Testis (tissue), 3 donors: ENCODE data around the gene MARK4. TPM values are rescaled to one million over a fixed set of nuclear protein-coding genes. Genes with fewer than 3 reads are reported as not detected.

Experiments used
- DNase-seq: peaks from one replicate; pipeline ENCODE4 v3.0.0-alpha.2; 2019
- H3K27ac ChIP-seq, 2 donors: fragments of 200-600 bp; sonication (generic); one replicate each; pipeline ENCODE4 v1.5.1; 2019
- H3K27me3 ChIP-seq: fragments of 200-600 bp; sonication (generic); one replicate; pipeline ENCODE4 v1.5.1; 2019
- H3K36me3 ChIP-seq: fragments of 200-600 bp; sonication (generic); one replicate; pipeline ENCODE4 v1.5.1; 2017; ENCODE audit warnings: low read depth; ENCODE audit errors: missing control alignments
- H3K4me1 ChIP-seq: fragments of 200-600 bp; sonication (generic); one replicate; pipeline ENCODE4 v1.5.1; 2019
- H3K4me3 ChIP-seq, 2 donors: fragments of 200-600 bp; sonication (generic); one replicate each; pipeline ENCODE4 v1.5.1; 2017 to 2019
- H3K9me3 ChIP-seq: fragments of 200-600 bp; sonication (generic); one replicate; pipeline ENCODE4 v1.5.1; 2017
- POLR2A ChIP-seq: fragments of 450-650 bp; IDR thresholded peaks from one replicate; pipeline ENCODE4 v1.6.1; 2017; ENCODE audit warnings: antibody characterized with exemption, mild to moderate bottlenecking, moderate library complexity
- WGBS, 2 donors: methylation state at CpG; one replicate each; pipeline ENCODE4 v1.1.5; 2018; 5-methylcytosine and 5-hydroxymethylcytosine counted together
- intact Hi-C: fragments of 100-400 bp; cut with DNase I; formaldehyde crosslinking; loops from one replicate; pipeline ENCODE4 v1.15.1; 2023; ENCODE audit warnings: low total_unique reads
- polyA plus RNA-seq: library from polyadenylated mRNA; stranded (reverse); fragments of 350-450 nt; fragmentation: Illumina TruSeq; extraction: RNeasy Lipid Tissue Mini Kit (QIAGEN cat#74804); gene quantifications from one replicate; pipeline ENCODE4 v1.2.3, GENCODE V29; 2014; ENCODE audit warnings: low read depth, low replicate concordance; ENCODE audit not compliant: insufficient read depth
- total RNA-seq, 2 donors: library from RNA; depleted of rRNA; stranded (reverse); fragments of >200 nt; gene quantifications; one replicate each; pipeline ENCODE4 v1.2.3, GENCODE V29; 2016
- TF ChIP-seq, protein P1 (sequence below), 3 experiments: fragments of 450-650 bp in 2 of 3; fragments of 200-600 bp in 1 of 3; sonication (generic) in 1 of 3; IDR thresholded peaks; one replicate each; pipeline ENCODE4 v1.5.1; 2016 to 2019; ENCODE audit warnings: antibody characterized with exemption in 3 of 3, mild to moderate bottlenecking in 2 of 3, moderate library complexity in 1 of 3

The MARK4 gene
- total and polyA plus RNA-seq, 3 donors from 2014 or later: 114 to 200 (median 197) TPM

DNA sequence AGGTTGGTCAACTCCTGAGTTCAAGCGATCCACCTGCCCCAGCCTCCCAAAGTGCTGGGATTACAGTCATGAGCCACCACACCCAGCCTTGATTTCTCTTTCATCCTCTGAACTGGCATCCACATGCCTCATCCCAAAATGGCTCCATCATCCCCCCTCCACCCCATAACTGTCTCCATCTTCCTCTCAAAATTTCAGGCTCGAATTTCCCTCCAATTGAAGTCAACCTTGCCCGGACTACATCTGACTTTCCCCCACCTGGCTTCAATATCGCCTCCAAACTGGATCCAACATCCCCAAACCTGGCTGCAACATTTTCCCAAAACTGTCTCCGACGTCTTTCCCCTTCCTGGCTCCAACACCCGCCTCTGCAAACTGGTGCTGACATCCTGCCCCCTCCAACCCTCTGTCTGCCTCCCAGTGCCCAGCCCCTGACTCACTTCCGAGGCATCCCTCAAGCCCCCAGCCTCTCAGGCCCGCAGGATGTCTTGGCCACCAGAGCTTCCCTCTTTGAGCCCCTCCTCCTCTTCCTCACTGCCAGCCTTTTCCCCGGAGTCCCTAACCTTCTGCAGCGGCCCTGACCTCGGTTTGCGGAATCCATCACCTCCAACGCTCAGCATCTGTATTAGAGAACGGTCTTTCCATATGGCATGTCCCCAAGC lies 6.8 kb upstream of the MARK4 start:
- Histone ChIP-seq H3K36me3 (no peaks in the 10 kb centered on the region), H3K4me3 (no peak overlapping the region)

DNA sequence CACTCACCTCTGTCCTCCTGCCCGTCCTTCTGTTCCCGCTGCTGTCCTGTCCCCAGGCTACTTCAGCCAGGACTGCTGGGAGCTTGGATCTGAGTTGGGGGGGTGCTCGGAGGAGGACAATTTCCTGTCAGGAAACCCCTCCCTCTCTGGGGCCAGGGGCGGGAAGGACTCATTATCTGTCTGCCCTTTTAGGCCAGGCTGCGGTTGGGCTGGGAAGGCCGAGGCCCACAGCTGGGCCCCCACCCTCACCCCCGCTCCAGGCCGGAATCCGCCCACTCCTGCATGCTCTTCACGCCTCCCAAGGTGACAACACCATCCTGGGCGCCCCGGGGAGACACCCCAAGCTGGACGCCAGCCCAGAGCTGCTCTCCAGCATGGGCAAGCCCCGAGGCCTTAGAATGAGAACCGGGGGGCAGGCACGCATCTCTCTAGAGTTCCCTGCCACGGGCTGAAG lies 5.7 kb upstream of the MARK4 start, which contains the start of gene EXOC3L2:
Gene EXOC3L2, minus strand, starts transcription at position 74 of the 454 bp plus-strand sequence. CDS start 6,362 bp downstream, outside the sequence.
- no peak for DNase-seq
- intact Hi-C loops: no loop called here
- TF ChIP-seq, protein P1, sequence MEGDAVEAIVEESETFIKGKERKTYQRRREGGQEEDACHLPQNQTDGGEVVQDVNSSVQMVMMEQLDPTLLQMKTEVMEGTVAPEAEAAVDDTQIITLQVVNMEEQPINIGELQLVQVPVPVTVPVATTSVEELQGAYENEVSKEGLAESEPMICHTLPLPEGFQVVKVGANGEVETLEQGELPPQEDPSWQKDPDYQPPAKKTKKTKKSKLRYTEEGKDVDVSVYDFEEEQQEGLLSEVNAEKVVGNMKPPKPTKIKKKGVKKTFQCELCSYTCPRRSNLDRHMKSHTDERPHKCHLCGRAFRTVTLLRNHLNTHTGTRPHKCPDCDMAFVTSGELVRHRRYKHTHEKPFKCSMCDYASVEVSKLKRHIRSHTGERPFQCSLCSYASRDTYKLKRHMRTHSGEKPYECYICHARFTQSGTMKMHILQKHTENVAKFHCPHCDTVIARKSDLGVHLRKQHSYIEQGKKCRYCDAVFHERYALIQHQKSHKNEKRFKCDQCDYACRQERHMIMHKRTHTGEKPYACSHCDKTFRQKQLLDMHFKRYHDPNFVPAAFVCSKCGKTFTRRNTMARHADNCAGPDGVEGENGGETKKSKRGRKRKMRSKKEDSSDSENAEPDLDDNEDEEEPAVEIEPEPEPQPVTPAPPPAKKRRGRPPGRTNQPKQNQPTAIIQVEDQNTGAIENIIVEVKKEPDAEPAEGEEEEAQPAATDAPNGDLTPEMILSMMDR (IDR thresholded peaks at IDR 0.05): no peak
- no peak for TF ChIP-seq POLR2A

More for the DNA sequence above, 6.8 kb upstream of the MARK4 start:
- DNase-seq: no peak
- TF ChIP-seq, protein P1 (IDR thresholded peaks at IDR 0.05): no peak
- TF ChIP-seq POLR2A: no peak
- Histone ChIP-seq H3K27ac (no peak overlapping the region), H3K4me1 (peaks cover 24% of the 10 kb centered on the region), H3K9me3 (no peaks in the 10 kb centered on the region), H3K27me3 (no peaks in the 10 kb centered on the region)
- 52 to 64% methylated on average over 15 of the region's 15 CpGs for WGBS, 2 donors
- intact Hi-C loops: no loop called here

DNA sequence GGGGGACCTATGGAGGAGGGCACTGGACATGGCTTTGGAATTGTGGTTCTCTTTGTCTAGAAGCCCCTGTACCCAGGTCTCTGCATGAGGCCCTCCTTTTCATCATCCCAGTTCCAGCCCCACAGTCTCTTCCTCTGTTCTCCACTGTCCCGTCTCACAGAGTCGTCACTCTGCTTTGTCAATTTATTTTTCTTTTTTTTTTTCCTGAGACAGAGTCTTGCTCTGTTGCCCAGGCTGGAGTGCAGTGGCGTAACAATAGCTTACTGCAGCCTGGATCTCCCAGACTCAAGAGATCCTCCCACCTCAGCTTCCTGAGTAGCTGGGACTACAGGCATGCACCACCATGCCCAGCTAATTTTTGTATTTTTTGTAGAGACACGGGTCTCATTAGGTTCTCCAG lies 5.2 kb upstream of the MARK4 start:
- no peak overlapping the region for H3K4me3 ChIP-seq
- no peak for DNase-seq
- no peaks in the 10 kb centered on the region for H3K27me3 ChIP-seq
- H3K4me1 ChIP-seq: peaks cover 24% of the 10 kb centered on the region
- intact Hi-C loops: no loop called here
- no peaks in the 10 kb centered on the region for H3K36me3 ChIP-seq
- H3K27ac ChIP-seq: peak overlapping the region in 1 of 2 donors; percentile 36
- TF ChIP-seq POLR2A: no peak
- TF ChIP-seq, protein P1 (IDR thresholded peaks at IDR 0.05): no peak
- no peaks in the 10 kb centered on the region for H3K9me3 ChIP-seq
- 51 to 53% methylated on average over 4 of the region's 4 CpGs for WGBS, 2 donors

More for the DNA sequence above, 5.7 kb upstream of the MARK4 start, which contains the start of gene EXOC3L2:
- H3K36me3 ChIP-seq: no peaks in the 10 kb centered on the region
- 37 to 57% methylated on average over 3 to 16 of the region's 17 CpGs for WGBS, 2 donors
- H3K27me3 ChIP-seq: no peaks in the 10 kb centered on the region
- H3K9me3 ChIP-seq: no peaks in the 10 kb centered on the region
- peak within 1 kb of the TSS in 1 of 2 donors; percentile 36 for H3K27ac ChIP-seq
- peaks cover 24% of the 10 kb centered on the region for H3K4me1 ChIP-seq
- H3K4me3 ChIP-seq: no peak within 1 kb of the TSS

DNA sequence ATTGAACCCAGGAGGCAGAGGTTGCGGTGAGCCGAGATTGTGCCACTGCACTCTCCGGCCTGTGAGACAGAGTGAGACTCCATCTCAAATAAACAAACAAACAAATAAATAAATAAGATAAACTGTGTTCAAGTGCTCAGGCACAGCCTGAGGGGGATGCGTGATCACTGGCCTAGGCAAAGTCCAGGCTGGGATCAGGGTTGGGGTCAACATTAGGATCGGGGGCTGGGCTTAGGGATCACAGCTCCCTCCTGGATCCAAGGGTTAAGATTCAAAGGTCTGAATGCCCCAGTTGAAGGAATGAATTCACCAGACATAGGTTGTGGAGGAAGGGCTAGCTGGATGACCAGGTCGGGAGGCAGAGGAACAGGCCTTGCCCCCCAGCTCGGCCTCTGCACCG lies 3.9 kb upstream of the MARK4 start:
- Histone ChIP-seq H3K36me3 (no peaks in the 10 kb centered on the region), H3K27ac (no peak overlapping the region), H3K27me3 (no peaks in the 10 kb centered on the region), H3K4me1 (peaks cover 17% of the 10 kb centered on the region), H3K4me3 (no peak overlapping the region), H3K9me3 (no peaks in the 10 kb centered on the region)
- no peak for DNase-seq
- TF ChIP-seq POLR2A: no peak
- TF ChIP-seq, protein P1 (IDR thresholded peaks at IDR 0.05): no peak
- intact Hi-C loops: no loop called here
- 97% methylated on average over 8 of the region's 8 CpGs for WGBS, 2 donors
